HCT116 (cell line): ENCODE measurements around the gene PDZD8. TPM values are rescaled to one million over a fixed set of nuclear protein-coding genes. Genes with fewer than 3 reads are reported as not detected.

Experiments used
- ATAC-seq: fragments of 200-7000 bp; cut with Tn5 transposase; 2 replicates; pipeline ENCODE4 v1.9.1; 2020; ENCODE audit warnings: mild to moderate bottlenecking, moderate library complexity
- BruUV-seq: library from RNA; stranded (reverse); fragments of 400-500 nt; replicated peaks from 2 replicates; lab custom pipeline; 2021; lab: Mats Ljungman, UMichigan
- CTCF ChIA-PET: fragments of 300-600 bp; sonication (Branson Sonifier 250); formaldehyde crosslinking; loops from one replicate; lab custom pipeline; 2021; ENCODE audit warnings: antibody characterized with exemption; lab: Charles Lee
- POLR2A ChIA-PET: fragments of 300-600, 350-600 bp; sonication (Branson Sonifier 250); formaldehyde crosslinking; loops from one replicate; lab custom pipeline; 2021; ENCODE audit warnings: antibody characterized with exemption; lab: Charles Lee
- RAD21 ChIA-PET, 2 experiments: fragments of 300-600 bp; sonication (Branson Sonifier 250); formaldehyde crosslinking; loops; one replicate each; lab custom pipeline; 2023; ENCODE audit warnings: low total read pairs in 2 of 2; ENCODE audit not compliant: uncharacterized antibody in 2 of 2, unreplicated experiment in 2 of 2, low non-redundant PET in 1 of 2; lab: Charles Lee
- DNase-seq: peaks from one replicate; pipeline ENCODE4 v3.0.0-alpha.2; 2010; ENCODE audit warnings: low read depth, low spot score
- H2AFZ ChIP-seq: fragments of 200-600 bp; shearing (Covaris generic), sonication (generic); 2 replicates; pipeline ENCODE4 v1.6.1; 2017; ENCODE audit warnings: low read depth, mixed run types, mixed read lengths, antibody characterized with exemption, low read length; ENCODE audit not compliant: poor library complexity, severe bottlenecking
- H3K27ac ChIP-seq: 2 replicates; pipeline ENCODE4 v1.5.1; 2012; ENCODE audit warnings: low read depth, low read length
- H3K27me3 ChIP-seq: fragments of 200-600 bp; sonication (generic); 2 replicates; pipeline ENCODE4 v1.6.1; 2016; ENCODE audit warnings: mixed run types, low read length, mixed read lengths; ENCODE audit not compliant: insufficient read depth
- H3K36me3 ChIP-seq, 2 experiments: fragments of 200-500 bp in 1 of 2; fragments of 200-600 bp in 1 of 2; sonication (Bioruptor generic) in 1 of 2; sonication (generic) in 1 of 2; 2 replicates each; pipeline versions ENCODE4 v1.5.1 to v1.6.1; 2014 to 2016; ENCODE audit warnings: low read length in 2 of 2, inconsistent platforms in 1 of 2, mixed read lengths in 1 of 2, mixed run types in 1 of 2; ENCODE audit not compliant: insufficient read depth in 2 of 2, control insufficient read depth in 1 of 2
- H3K4me1 ChIP-seq, 2 experiments: fragments of 200-600 bp in 1 of 2; sonication (generic) in 1 of 2; 2 replicates each; pipeline versions ENCODE4 v1.5.1 to v1.6.1; 2012 to 2017; ENCODE audit warnings: low read length in 2 of 2, inconsistent platforms in 1 of 2, mild to moderate bottlenecking in 1 of 2, mixed read lengths in 1 of 2, mixed run types in 1 of 2, moderate library complexity in 1 of 2; ENCODE audit not compliant: insufficient read depth in 2 of 2, control insufficient read depth in 1 of 2
- H3K4me2 ChIP-seq: fragments of 200-600 bp; sonication (generic); 2 replicates; pipeline ENCODE4 v1.6.1; 2017; ENCODE audit warnings: mixed run types, low read length, mixed read lengths
- H3K4me3 ChIP-seq, 2 experiments: fragments of 200-600 bp in 1 of 2; sonication (generic) in 1 of 2; replicated peaks in 1 of 2; 2 replicates each; pipeline ENCODE4 v1.5.1; 2011 to 2016; ENCODE audit warnings: low read length in 2 of 2, control low read depth in 1 of 2, low read depth in 1 of 2, mild to moderate bottlenecking in 1 of 2, mixed read lengths in 1 of 2, mixed run types in 1 of 2
- H3K79me2 ChIP-seq: fragments of 200-600 bp; sonication (generic); 2 replicates; pipeline ENCODE4 v1.6.1; 2017; ENCODE audit warnings: mild to moderate bottlenecking, mixed run types, low read length, moderate library complexity, mixed read lengths; ENCODE audit not compliant: insufficient read depth
- H3K9ac ChIP-seq: fragments of 200-600 bp; sonication (generic); 2 replicates; pipeline ENCODE4 v1.6.1; 2016; ENCODE audit warnings: low read length, mixed read lengths
- H3K9me2 ChIP-seq: fragments of 200-600 bp; sonication (generic), shearing (Covaris generic); 2 replicates; pipeline ENCODE4 v1.6.1; 2017; ENCODE audit warnings: mixed run types, mild to moderate bottlenecking, moderate library complexity; ENCODE audit not compliant: insufficient read depth
- H3K9me3 ChIP-seq, 2 experiments: fragments of 200-500 bp in 1 of 2; fragments of 200-600 bp in 1 of 2; sonication (Bioruptor generic) in 1 of 2; sonication (generic) in 1 of 2; 2 replicates each; pipeline ENCODE4 v1.6.1; 2014 to 2017; ENCODE audit warnings: low read length in 2 of 2, mixed read lengths in 2 of 2, inconsistent platforms in 1 of 2, low read depth in 1 of 2, mild to moderate bottlenecking in 1 of 2, mixed run types in 1 of 2, moderate library complexity in 1 of 2; ENCODE audit not compliant: control insufficient read depth in 1 of 2, insufficient read depth in 1 of 2
- H4K20me1 ChIP-seq: fragments of 200-600 bp; sonication (generic), shearing (Covaris generic); 2 replicates; pipeline ENCODE4 v1.6.1; 2017; ENCODE audit warnings: mixed run types, mild to moderate bottlenecking, moderate library complexity; ENCODE audit not compliant: insufficient read depth
- ATF3 ChIP-seq: IDR thresholded peaks from 2 replicates; pipeline ENCODE4 v1.6.1; 2012
- CEBPB ChIP-seq: IDR thresholded peaks from 2 replicates; pipeline ENCODE4 v1.6.1; 2012; ENCODE audit warnings: low read depth
- CTCF ChIP-seq, 3 experiments: fragments of 200-600 bp in 1 of 3; sonication (generic) in 1 of 3; IDR thresholded peaks in 2 of 3; conservative IDR thresholded peaks in 1 of 3; 2 replicates each; pipeline ENCODE4 v1.5.1; 2012 to 2017; ENCODE audit warnings: low read depth in 2 of 3, low read length in 2 of 3, antibody characterized with exemption in 1 of 3, borderline replicate concordance in 1 of 3, control low read depth in 1 of 3, mild to moderate bottlenecking in 1 of 3, mixed read lengths in 1 of 3, mixed run types in 1 of 3, moderate library complexity in 1 of 3; ENCODE audit not compliant: insufficient read depth in 1 of 3
- ELF1 ChIP-seq: IDR thresholded peaks from 2 replicates; pipeline ENCODE4 v1.6.1; 2012; ENCODE audit warnings: low read depth, borderline replicate concordance
- EZH2 ChIP-seq: fragments of 200-600 bp; sonication (generic); IDR thresholded peaks from 2 replicates; pipeline ENCODE4 v1.6.1; 2017; ENCODE audit warnings: antibody characterized with exemption, mixed run types
- EZH2phosphoT487 ChIP-seq: fragments of 200-600 bp; IDR thresholded peaks from 2 replicates; pipeline ENCODE4 v1.6.1; 2018; ENCODE audit warnings: antibody characterized with exemption, borderline replicate concordance
- POLR2A ChIP-seq: IDR thresholded peaks from 2 replicates; pipeline ENCODE4 v1.7.0; 2011; ENCODE audit warnings: borderline replicate concordance; ENCODE audit not compliant: insufficient read depth, insufficient read length; ENCODE audit errors: extremely low read depth
- SP1 ChIP-seq: IDR thresholded peaks from 2 replicates; pipeline ENCODE4 v1.6.1; 2012; ENCODE audit warnings: low read depth
- TCF7L2 ChIP-seq: IDR thresholded peaks from 2 replicates; pipeline ENCODE4 v1.7.0; 2011; ENCODE audit warnings: borderline replicate concordance, inconsistent platforms; ENCODE audit not compliant: insufficient read depth, insufficient read length; ENCODE audit errors: extremely low read depth
- intact Hi-C: fragments of 100-400 bp; cut with micrococcal nuclease; formaldehyde crosslinking; loops from 2 replicates; pipeline ENCODE4 v1.10.0; 2022
- total RNA-seq: library from RNA; stranded (reverse); gene quantifications from one replicate; pipeline ENCODE4 v1.2.1, GENCODE V29; 2021; ENCODE audit not compliant: unreplicated experiment

The PDZD8 gene
- total RNA-seq, 1 experiment from 2014 or later: 61.7 TPM

GRCh38 chr10:117418121-117418520 is 42.9 kb upstream of the PDZD8 start:
- DNase-seq: no peak
- intact Hi-C loops: no loop called here
- H4K20me1 ChIP-seq: no peaks in the 10 kb centered on the region
- ChIA-PET CTCF (interaction anchor here (0.9 to 1.5 kb wide), 2 partner anchors 13 to 25 kb away, joined by 3 to 5 read pairs; no protein-coding TSS in a partner anchor), RAD21 (no interaction called here), POLR2A (no interaction called here)
- no peaks in the 10 kb centered on the region for H3K4me1 ChIP-seq
- BruUV-seq: no TSS peak
- H3K79me2 ChIP-seq: no peaks in the 10 kb centered on the region
- no peak for ATAC-seq
- H3K27ac ChIP-seq: no peak overlapping the region
- no peaks in the 10 kb centered on the region for H3K36me3 ChIP-seq
- TF ChIP-seq ELF1 (no peak), SP1 (no peak), TCF7L2 (no peak), POLR2A (no peak)
- 0 out of 2 replicates have a peak, but pooled peaks cover 2% of the 10 kb centered on the region for H3K27me3 ChIP-seq
- H3K4me2 ChIP-seq: no peak overlapping the region
- no peak overlapping the region for H3K9ac ChIP-seq
- H2AFZ ChIP-seq: no peak overlapping the region
- no peaks in the 10 kb centered on the region for H3K9me2 ChIP-seq
- H3K9me3 ChIP-seq: no peaks in the 10 kb centered on the region; a peak in 1 of 4 replicates
- no peak overlapping the region for H3K4me3 ChIP-seq

- DNase-seq (no peak), ATAC-seq (no peak)
- Histone ChIP-seq H3K36me3 (no peaks in the 10 kb centered on the region), H3K9me3 (no peaks in the 10 kb centered on the region; a peak in 1 of 4 replicates), H3K4me3 (no peak overlapping the region), H3K27ac (no peak overlapping the region), H3K9ac (no peak overlapping the region), H3K9me2 (no peaks in the 10 kb centered on the region), H2AFZ (no peak overlapping the region), H3K4me2 (no peak overlapping the region), H3K27me3 (peaks cover 11% of the 10 kb centered on the region; the same call in 1 of the 2 replicates), H4K20me1 (no peaks in the 10 kb centered on the region), H3K79me2 (no peaks in the 10 kb centered on the region), H3K4me1 (no peaks in the 10 kb centered on the region)
- POLR2A ChIA-PET: no interaction called here
- TF ChIP-seq EZH2 (no peak), EZH2phosphoT487 (no peak), CTCF (IDR thresholded peaks at IDR 0.05 in 2 of 3, conservative IDR thresholded peaks at IDR 0.05 in 1 of 3; ENCODE audit: borderline replicate concordance in 1 of 3, insufficient read depth in 1 of 3, low read depth in 2 of 3, low read length in 2 of 3) (no peak), ATF3 (no peak), ELF1 (no peak), CEBPB (no peak)
- RAD21 ChIA-PET: no interaction called here
- no TSS peak for BruUV-seq
- intact Hi-C loops: no loop called here
- CTCF ChIA-PET: interaction anchor here (1.5 kb wide), 1 partner anchor 14 kb away, joined by 3 read pairs; no protein-coding TSS in a partner anchor
These were observed 42.0 kb upstream of the PDZD8 start for GRCh38 chr10:117417196-117417595.
